Measurements from ENCODE around the gene GID8.
"Not testable (repeated sequence)": the region's sequence is repeated elsewhere in the genome, so short reads cannot be mapped to it uniquely, and the experiment has no call there.

GID8 gene

GRCh38 chr20:62959101-62959971 lies 21.4 kb downstream of the GID8 start:
- DNase-seq = no peak

- DNase-seq = no peak
Observed at GRCh38 chr20:62959998-62960436, 22.1 kb downstream of the GID8 start.

- DNase-seq = not testable (repeated sequence)
Observed at GRCh38 chr20:62960446-62961309, 22.7 kb downstream of the GID8 start.

- no peak for DNase-seq
Observed at GRCh38 chr20:62961310-62961783, 23.4 kb downstream of the GID8 start.

- DNase-seq = no peak
Observed at GRCh38 chr20:62961799-62962198, 23.9 kb downstream of the GID8 start.

GRCh38 chr20:62962221-62962879 lies 24.4 kb downstream of the GID8 start:
- DNase-seq = no peak

GRCh38 chr20:62962891-62963613 lies 25.1 kb downstream of the GID8 start:
- no peak for DNase-seq

- DNase-seq = no peak
Observed at GRCh38 chr20:62963614-62964397, 25.9 kb downstream of the GID8 start.

- DNase-seq = no peak
Observed at GRCh38 chr20:62964700-62965099, 26.8 kb downstream of the GID8 start.

- no peak for DNase-seq
Observed at GRCh38 chr20:62965363-62965771, 27.4 kb downstream of the GID8 start.

- DNase-seq = no peak
Observed at GRCh38 chr20:62966212-62967148, 28.5 kb downstream of the GID8 start.

- no peak for DNase-seq
Observed at GRCh38 chr20:62967149-62967501, 29.2 kb downstream of the GID8 start.

- DNase-seq = no peak
Observed at GRCh38 chr20:62967628-62968351, 29.8 kb downstream of the GID8 start.

- DNase-seq = no peak
Observed at GRCh38 chr20:62968378-62969178, 30.6 kb downstream of the GID8 start.

- DNase-seq = no peak
Observed at GRCh38 chr20:62969179-62969760, 31.3 kb downstream of the GID8 start.

- no peak for DNase-seq
Observed at GRCh38 chr20:62969939-62970306, 32.0 kb downstream of the GID8 start.

GRCh38 chr20:62970307-62971210 lies 32.6 kb downstream of the GID8 start:
- DNase-seq = no peak
